Hippocampal formation (tissue), 2 donors: ENCODE results near the gene CDC27.
"Not testable (repeated sequence)": the region's sequence is repeated elsewhere in the genome, so short reads cannot be mapped to it uniquely, and the experiment has no call there.

Experiments
- DNase-seq, 2 donors: peaks; one replicate each; lab custom pipeline; 2025; lab: John Stamatoyannopoulos, UW

The CDC27 gene

DNA sequence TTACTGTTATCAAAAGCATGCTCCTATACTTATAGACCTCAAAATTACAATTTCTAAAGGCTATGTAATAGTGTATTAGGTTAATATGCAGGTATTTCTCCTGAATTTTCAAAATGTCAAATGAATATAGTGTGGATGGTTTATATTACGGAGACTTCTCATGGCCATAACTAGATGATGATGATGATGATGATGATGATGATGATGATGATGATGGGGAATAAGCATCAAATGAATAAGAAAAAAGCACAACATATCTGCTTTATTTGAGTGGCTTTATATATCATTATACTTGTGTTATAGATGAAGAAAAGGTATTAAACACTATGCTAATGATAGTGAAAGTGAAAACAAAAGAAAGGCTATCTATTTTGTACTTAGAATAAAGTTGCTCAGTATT lies 53.9 kb downstream of the CDC27 start:
- no peak for DNase-seq

DNA sequence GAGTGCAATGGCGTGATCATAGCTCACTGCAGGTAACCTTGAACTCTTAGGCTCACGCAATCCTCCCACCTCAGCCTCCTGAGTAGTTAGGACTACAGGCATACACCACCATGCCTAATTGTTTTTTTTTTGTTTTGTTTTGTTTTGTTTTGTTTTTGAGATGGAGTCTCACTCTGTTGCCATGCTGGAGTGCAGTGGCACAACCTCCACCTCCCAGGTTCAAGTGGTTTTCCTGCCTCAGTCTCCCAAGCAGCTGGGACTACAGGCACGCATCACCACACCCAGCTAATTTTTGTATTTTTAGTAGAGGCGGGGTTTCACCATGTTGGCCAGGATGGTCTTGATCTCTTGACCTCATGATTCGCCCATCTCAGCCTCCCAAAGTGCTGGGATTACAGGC lies 54.7 kb downstream of the CDC27 start:
- DNase-seq, result not testable (repeated sequence)

DNA sequence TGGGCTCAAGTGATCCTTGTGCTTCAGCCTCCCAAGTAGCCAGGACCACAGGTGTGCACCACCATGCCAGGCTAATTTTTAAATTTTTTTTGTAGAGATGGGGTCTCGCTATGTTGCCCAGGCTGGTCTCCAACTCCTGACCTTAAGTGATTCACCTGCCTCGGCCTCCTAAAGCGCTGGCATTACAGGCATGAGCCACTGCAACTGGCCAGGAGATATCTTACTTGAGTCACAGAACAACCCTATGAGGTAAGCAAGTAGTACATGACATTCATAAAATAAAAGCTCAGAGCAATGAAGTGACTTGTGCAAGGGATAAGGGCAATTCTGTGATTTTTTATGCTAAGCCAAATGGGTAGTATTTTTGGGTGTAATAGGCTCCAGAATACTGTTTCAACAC lies 57.3 kb downstream of the CDC27 start:
- no peak for DNase-seq

DNA sequence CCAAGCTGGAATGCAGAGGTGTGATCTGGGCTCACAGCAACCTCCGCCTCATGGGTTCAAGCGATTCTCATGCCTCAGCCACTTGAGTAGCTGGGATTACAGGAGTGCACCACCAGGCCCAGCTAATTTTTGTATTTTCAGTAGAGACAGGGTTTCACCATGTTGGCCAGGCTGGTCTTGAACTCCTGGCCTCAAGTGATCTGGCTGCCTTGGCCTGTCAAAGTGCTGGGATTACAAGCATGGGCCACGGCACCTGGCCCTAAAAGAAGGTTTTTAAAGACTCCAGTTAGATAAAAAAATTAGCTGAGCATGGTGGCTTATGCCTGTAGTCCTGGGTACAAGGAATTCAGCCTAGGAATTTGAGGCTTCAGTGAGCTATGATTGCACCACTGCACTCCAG lies 62.3 kb downstream of the CDC27 start:
- not testable (repeated sequence) for DNase-seq

DNA sequence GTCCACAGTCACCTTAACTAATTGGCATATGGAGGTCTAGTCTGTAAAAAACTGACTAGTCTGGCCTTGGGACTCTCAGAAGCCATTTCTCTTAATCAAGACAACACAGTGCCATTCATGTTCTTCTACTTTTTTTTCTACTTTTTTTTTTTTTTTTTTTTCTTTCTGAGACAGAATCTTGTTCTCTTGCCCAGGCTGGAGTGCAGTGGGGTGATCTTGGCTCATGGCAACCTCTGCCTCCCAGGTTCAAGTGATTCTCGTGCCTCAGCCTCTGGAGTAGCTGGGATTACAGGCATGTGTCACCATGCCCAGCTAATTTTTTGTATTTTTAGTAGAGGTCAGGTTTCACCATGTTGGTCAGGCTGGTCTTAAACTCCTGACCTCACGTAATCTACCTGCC lies 65.8 kb downstream of the CDC27 start:
- not testable (repeated sequence) for DNase-seq

DNA sequence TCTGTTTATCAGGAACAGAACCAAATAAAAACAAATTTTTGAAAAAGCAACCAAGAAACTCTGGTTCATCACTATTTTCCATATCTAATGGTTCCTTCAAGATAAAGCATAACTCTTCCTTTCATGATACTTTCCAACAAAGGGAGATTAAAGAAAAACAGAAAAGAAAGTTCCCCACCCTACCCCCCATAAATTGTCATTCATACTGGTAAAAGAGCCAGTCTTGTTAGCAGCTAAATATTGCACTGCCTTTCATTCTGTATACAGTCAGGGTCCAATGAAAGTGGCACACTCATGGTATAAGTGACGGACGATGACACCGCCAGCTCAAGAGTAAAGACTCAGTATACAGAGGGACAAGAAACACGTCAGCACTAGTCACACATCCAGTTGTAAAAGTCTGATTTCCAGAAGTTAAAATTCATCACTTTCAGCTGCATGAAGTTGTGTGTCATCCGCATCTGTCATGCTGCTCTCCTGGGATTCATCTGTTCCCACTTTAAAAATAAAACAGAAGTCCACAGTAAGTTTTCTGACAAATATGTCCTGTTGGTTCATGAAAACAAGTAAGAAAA lies 68.5 kb downstream of the CDC27 start:
- DNase-seq, result no peak

DNA sequence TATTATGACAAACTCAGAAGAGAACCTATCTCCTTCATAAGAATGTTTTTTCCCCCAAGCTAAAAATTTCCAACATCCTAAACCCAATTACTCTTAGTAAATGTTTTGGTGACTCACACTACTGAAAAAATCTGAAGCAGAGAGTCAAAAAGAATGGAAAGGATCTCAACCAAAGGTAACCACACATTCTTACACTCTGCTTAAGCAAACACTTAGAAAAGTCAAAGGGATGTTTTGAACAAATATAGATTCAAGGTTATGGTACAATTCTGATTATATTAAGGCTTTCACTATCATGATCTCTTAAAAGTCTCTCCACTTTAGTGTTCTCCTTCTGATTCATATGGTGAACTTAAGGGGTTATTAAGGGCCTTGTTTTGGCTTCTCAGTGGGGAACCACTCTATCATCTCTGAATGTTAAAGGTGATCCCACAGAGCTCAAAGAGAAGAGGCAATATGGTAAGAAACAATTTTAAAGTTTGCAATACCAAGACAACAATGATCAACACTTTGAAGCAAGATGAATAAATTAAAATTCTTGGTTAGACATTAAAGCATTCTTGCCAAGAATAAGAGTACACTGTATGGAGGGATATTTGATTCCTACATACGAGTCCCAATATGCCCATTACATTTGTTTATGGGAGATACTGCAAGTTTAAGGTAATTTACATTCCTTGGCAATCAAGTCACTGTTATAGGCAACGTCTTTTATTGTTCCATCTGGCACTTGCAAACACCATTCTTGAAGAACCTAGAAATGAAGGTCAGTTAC lies 69.2 kb downstream of the CDC27 start:
- no peak for DNase-seq

DNA sequence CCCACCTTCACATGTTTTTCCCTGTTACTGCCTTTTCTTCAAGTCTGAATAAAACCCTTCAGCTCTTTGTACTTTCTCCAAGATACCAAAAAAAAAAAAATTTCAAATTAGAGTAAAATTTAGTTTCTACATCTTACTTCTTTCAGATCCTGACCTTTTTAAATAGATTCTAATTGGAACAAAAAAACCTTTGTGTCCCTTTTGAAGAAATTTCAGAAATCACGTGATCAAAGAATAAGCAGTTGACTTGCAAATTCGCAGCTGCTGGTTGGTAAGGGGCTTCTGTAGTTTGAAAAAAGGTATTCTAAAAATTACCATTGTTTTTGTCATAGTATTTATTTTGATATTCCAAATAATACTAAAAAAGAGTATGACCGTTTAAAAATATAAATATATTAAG lies 71.7 kb downstream of the CDC27 start:
- DNase-seq, result no peak

DNA sequence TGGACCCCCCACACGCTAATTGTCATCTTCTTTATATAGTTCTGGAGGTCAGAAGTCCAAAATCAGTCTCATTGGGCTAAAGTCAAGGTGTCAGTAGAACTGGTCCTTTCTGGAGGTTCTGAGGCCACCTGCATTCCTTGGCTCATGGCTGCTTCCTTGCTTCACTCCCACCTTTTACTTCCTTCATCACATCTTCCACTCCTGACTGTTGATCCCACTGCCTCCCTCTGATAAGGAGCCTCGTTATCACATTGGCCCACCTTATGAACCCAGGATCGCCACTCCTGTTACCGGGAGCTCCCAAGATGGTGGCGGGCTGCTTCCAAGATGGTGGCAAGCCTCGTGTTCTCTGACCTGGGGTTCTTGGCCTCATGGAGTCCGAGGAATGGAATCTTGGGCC lies 83.0 kb downstream of the CDC27 start:
- no peak for DNase-seq

DNA sequence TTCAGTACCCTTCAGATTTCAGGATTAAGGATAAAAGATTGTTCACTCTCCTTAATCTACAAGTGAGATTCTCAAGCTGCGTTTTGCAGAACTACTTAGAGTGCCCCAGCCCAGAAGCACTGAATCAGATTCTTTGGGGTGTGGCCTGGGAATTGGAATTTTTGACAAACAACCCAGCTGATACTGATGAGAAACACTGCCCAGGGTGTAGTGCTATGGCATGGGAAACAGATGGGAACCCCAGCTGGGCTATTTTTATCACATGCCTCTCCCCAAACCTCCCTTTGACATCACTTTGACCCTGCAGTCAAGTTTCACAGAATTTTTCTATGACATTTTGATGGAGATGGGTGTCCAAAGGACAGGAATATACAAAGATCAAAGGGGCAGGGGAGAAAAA lies 83.8 kb downstream of the CDC27 start:
- not testable (repeated sequence) for DNase-seq

DNA sequence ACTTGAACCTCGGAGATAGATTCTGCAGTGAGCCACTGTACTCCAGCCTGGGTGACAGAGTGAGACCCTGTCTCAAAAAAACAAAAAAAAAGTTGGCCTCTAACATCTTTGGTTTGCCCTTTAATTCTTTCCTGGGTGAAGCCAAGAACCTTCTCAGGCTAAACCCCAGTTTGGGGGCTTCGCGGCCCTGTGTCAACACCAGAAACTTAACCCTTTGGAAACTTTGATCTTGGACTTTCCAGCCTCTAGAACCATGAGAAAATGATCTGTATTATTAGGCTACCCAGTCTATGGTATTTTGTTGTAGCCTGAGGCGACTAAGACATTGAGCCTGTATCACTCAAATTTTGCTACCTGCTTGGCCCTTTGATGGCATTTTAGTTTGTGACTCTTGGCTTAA lies 86.2 kb downstream of the CDC27 start:
- DNase-seq, result no peak

DNA sequence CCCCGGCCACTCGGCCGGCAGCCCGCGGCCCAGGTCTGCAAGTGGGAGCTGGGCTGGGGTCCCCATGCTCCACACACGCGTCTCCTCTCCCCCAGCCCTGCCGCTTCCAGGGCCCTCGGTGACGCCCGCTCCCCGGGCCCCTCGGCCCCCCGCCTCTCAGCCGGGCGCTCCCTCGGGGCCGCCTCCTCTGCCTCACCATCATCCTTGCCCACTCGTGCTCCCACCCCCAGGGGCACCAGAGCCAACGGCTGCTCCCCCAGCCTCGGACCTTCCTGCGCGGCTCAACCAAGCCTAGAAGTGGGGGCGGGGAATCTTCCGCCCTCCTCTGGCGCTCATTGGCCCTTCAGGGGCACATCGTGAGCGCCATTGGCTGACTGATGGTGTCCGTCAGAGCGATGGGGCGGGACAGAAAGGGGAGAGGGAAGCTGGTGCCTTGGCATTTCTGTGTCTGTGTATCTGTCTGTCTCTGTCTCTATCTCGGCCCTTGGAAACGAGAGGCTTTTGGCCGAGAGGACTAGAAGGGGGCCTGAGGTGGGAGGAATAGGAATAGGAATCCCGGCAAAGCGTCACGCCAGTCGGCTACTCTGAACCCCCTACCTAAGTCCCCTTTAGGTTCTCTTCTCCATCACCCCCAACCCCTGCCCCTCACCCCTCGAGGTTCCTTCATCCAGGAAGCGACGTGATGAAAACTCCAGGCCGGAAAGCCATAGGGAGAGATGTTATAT lies 88.9 kb downstream of the CDC27 start:
- DNase-seq, result peak; percentile 83 to 91

DNA sequence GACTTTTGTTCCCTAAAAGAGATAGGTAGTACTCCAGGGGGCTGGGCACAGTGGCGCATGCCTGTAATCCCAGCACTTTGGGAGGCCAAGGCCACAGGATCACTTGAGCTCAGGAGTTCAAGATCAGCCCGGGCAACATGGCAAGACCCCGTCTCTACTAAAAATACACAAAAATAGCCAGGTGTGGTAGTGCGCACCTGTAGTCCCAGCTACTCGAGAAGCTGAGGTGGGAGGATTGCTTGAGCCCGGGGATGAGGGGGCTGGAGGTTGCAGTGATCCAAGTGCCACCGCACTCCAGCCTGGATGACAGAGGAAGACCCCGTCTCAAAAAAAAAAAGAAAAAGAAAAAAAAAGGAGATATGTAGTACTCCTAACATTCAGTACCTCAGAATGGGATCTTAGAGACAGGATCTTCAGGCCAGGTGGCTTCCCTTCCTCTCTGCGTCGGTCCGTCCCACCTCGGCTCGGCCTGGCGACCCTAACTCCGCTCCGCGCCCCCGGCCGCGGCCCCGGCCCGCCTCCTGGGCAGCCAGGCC lies 89.6 kb downstream of the CDC27 start:
- DNase-seq, result no peak

DNA sequence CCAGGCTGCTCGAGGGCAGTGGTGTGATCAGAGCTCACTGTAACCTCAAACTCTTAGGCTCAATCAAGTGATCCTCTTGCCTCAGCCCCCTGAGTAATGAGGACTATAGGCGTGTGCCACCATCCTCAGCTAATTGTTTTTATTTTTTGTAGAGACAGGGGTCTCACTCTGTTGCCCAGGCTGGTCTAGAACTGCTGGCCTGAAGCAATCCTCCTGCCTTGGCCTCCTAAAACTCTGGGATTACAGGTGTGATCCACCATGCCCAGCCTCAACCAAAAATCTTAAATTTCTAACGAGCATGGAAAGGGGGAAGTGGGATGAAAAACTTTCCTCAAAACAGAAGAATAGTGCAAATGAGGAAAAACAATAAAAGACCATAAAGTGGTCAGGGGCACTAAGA lies 92.8 kb downstream of the CDC27 start:
- no peak for DNase-seq

DNA sequence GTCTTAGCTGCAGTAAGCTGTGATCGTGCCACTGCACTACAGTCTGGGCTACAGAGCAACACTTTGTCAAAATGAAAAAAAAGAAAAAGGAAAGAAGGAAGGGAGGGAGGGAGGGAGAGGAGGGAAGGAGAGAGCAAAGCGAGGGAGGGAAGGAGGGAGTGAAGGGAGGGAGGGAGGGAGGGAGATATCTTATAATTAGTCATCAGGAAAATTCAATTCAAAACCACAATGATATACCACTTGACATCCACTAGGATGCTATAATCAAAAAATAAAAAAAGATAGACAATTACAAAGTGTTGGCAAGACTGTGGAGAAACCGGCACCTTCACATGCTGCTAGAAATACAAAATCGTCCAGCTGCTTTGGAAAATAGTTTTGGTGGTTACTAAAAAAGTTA lies 93.8 kb downstream of the CDC27 start:
- no peak for DNase-seq

DNA sequence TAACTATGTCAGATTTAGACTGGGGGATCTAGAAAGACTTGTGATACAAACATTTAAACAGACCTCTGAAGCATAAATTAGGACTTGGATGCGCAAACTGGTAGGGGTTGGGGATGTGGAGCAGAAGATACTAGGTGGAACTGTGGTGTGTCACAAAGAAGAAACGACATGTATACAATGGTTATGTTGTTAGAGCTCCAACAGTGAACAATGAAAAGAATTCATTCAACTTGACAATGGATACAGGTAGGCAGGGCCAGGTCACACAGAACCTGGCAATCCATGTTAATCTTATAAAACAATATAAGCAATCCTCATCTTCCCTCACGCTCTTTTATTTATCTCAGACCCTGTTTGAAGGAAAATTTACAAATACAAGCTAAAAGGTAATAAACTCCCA lies 102.0 kb downstream of the CDC27 start:
- no peak for DNase-seq

DNA sequence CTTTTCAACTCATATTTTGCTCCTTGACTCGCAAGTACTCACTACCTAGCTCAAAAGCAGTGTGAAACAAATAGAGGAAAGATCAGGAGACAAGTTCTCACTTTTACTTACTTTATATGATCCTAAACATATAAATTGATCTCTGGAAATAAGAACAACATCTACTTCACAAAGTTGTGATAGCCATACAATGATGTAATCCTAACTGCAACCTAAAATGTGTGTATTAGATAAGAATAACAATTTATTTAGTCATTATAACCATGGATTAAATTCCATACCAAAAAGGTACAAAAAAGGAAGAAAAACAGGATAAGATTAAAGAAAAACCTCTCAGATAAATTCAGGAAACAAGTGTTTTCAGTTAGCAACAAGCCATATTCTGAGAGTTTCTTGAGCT lies 103.4 kb downstream of the CDC27 start:
- no peak for DNase-seq

DNA sequence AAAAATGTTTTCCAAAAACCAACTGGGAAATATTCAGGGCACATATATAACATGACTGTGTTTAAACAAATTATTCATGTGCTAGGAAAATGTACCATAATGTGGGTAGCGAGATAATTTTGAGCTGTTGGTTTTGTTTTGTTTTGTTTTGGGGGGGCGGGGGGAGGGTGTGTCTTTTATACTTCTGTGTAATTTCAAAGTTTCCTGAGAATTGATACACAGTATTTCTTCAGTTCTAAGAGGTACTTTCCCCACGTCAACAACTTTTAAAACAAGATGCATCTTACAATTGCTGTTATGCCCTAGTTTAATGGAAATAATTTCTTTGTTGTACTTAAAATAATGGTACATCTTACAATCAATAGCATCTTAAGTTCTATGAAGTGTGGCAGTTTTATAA lies 110.3 kb downstream of the CDC27 start:
- DNase-seq, result no peak

DNA sequence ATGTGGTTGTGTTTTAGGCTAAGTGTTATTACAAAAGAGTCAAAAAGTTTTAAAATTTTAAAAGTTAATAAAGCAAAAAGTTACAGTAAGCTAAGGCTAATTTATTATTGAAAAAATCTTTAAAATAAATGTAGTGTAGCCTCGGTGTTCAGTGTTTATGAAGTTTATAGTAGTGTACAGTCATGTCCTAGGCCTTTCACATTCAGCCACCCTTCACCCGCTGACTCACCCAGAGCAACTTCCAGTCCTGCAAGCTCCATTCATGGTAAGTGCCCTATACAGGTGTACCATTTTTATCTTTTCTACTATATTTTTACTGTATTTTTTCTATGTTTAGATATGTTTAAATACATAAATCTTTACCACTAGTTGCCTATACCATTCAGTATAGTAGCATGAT lies 111.5 kb downstream of the CDC27 start:
- no peak for DNase-seq

DNA sequence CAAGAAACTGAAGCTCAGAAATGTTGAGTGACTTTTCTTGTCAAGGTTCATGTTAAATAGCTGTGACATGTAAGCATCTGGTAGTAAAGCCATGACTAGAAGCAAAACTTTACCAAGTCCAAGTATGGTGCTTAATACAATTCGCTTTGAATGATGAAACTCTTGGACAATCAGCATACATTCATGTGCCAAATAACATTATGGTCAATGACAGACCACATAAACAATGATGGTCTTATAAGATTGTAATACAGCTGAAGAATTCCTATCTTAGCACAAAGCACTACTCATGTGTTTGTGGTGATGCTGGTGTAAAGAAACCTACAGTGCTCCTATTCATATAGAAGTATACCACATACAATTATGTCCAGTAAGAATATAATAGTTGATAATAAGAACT lies 112.9 kb downstream of the CDC27 start:
- DNase-seq, result no peak

DNA sequence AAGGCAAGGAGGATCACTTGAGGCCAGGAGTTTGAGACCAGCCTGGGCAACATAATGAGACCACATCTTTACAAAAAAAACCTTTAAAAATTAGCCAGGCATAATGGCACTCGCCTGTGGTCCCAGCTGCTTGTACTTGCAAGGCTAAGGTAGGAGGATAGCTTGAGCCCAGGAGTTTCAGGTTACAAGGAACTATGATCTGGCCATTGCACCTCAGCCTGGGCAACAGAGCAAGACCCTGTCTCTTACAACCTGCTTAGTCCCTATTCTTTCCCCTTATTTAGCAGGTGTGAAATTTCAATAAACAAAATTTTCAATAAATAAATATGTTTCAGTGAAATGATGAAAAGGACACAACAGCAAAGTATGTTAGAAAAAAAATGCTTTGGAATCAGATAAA lies 114.7 kb downstream of the CDC27 start:
- DNase-seq, result not testable (repeated sequence)

DNA sequence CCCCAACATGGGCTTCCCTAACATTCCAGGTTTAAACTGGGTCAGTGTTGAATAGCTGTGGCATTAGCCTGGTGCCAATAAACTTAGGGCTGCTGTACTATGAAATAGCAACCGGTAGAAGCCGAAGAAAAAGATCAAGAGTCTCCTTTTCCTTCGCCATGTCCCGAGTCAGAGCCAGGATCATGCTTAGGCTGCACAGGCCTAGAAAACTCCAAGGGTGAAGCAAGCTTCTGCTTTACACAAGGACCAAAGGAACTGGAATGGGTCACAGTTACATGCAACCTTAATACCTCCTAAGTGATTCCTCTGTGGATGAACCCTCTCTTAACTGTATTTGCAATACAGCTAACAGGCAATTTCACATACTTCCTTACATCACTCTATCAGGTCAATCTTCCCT lies 115.5 kb downstream of the CDC27 start:
- DNase-seq, result not testable (repeated sequence)

DNA sequence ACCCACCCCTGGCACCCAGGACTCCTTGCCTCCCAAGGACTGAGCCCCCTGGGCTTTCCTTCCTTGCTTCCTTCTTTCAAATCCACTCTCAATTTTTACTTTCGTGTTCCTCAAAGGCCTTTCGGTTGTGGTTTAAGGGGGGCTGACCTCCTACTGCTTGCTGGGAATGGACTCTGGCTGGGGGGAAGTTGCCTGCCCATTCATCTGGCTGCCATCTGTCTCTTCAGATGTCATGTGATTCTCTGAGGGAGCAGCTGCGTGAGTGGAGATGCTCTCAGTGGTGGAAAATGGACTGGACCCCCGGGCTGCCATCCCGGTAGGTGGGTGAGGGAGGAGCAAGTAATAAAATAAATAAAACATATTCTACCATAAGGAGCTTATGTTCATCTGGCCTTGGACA lies 116.2 kb downstream of the CDC27 start:
- peak; percentile 16 to 17 for DNase-seq
